NCI-H524 treated with DMSO at 0.1 percent for 48 hours (cell line): ENCODE results near the gene PCBP3.

ENCODE experiments used
- DNase-seq: peaks from one replicate; lab custom pipeline; 2025; lab: John Stamatoyannopoulos, UW

PCBP3 gene

DNA sequence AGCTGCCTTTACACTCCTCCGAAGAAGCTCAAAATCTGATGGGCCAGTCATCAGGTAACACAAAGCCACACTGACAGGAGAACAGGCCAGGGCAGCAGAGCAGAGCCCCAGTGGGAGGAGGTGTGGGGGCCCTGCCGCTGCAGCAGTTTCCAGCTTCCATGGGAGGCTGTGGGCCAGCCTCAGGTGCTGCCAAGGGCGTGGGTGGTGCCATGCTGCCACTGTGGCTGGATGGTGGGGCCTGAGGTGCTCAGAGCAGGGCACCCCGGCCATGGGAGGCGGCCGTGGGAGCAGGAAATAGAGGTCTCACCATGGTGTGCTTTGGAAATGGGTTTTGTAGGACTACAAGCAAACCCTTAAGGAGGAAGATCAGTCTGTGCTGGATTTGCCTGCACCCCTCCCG lies 287.3 kb downstream of the PCBP3 start:
- no peak for DNase-seq

DNA sequence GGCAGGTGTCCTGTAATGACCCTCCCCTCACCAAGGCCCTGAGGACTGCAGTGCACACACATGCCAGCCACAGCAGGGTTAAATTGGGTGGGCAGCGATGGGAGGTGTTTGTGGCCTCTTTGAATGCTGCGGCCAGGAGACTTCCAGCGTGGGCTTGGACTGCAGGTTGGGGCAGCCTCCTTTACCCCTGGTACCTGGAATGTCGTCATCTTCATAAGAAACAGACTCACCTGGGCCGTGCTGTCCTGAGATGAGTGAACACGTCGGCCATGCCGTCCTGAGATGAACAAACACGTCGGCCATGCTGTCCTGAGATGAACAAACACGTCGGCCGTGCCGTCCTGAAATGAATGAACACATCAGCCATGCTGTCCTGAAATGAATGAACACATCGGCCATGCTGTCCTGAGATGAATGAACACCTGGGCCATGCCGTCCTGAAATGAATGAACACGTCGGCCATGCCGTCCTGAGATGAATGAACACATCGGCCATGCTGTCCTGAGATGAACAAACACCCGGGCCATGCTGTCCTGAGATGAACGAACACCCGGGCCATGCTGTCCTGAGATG lies 288.0 kb downstream of the PCBP3 start:
- DNase-seq: no peak

GRCh38 chr21:45932922-45933502 lies 289.5 kb downstream of the PCBP3 start:
- no peak for DNase-seq

DNA sequence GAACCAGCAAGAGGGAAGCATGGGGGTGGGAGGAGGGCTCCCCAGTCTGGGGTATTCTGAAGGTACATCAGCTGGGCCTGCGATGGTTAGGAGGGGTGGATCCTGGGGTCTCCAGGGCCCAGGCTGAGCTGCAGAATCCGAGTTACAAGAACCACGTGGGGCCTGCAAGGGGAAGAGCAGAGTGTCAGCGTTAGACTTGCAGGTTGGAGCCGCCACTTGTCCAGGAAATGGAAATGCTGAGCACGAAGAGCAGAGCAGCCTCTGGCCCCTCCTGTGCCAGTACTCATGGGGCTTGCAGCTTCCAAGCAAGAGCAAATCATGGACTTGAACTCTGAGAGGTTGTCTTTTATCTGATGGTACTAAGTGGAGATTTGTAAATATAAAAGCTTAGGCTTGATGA lies 290.6 kb downstream of the PCBP3 start:
- DNase-seq: no peak

GRCh38 chr21:45934554-45934953 lies 291.0 kb downstream of the PCBP3 start:
- no peak for DNase-seq

- no peak for DNase-seq
These were observed 292.1 kb downstream of the PCBP3 start for GRCh38 chr21:45935628-45936027.

- DNase-seq: peak; percentile 88
These were observed 294.4 kb downstream of the PCBP3 start for GRCh38 chr21:45937721-45938452.

GRCh38 chr21:45938453-45938755 lies 294.9 kb downstream of the PCBP3 start:
- DNase-seq: no peak

GRCh38 chr21:45938811-45939520 lies 295.4 kb downstream of the PCBP3 start:
- peak; percentile 23 for DNase-seq

DNA sequence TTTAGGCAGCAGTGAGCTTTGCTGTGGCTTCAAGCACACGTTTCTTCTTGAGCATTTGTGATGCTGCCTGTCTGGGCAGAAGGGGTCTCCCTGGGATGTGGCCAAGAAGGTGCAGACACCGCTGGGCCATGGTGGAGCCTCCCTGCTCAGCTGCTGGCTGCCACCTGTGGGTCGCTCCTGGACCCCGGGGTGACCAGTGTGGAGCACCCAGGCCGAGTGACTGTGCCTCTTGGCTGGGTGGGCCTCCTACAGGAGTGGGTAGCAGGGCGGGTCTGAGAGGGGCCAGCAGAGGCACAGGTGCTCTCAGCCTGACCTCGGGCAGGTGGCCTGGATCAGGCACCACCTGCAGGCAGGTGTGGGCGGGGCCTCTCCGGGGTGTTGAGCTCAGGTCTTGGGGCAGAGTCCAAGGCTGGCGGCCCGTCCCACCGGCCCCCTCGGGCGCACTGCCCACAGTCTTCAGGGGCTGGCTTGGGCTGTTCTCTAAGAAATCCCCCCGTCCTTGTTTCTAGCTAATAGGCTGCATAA lies 296.1 kb downstream of the PCBP3 start:
- DNase-seq: no peak

DNA sequence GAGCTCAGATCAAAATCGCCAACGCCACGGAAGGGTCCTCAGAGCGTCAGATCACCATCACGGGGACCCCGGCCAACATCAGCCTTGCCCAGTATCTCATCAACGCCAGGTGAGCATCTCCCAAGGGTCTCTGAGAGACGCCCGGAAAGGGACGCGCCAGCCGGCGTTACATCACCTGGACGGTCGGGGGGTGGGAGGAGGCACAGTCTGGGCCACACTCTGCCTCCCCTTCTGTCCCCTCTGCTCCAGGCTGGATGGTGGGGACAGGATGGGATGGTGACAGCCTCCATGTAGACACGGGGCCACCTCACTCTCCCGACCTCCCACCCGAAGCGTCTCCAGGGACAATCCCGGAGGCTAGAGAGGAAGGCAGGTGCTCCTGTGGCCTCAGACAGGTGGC lies 296.6 kb downstream of the PCBP3 start:
- DNase-seq: no peak

DNA sequence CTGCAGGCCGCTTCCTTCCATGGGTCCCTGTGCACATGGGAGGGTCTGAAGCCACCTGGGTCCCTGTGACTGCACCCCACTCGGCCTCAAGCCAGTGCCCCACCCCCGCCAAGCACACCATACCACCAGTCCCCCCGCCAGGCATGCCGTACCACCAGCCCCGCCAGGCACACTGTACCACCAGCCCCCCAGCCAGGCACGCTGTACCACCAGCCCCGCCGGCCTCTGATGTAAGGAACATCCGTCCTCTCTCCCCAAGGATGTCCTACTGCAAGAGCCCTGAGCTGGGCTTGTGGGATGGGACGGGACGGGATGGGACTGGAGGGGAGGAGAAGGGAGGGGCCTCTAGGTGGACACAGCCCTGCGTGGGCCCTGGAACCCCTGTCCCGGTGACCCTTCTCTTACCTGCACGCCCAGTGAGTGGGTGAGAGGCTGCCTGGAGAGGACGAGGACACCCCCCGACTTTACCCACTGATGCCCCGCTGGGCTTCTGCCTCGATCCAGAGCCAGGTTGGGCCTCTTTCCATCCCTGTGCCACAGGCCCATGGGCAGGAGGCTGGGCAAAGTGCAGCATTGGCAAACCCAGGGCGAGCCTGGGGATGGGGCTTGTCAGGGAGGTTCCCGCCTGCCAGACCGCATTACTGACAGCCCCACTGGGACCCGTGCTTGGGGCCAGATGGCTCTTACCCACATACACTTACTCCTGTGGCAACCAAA lies 297.3 kb downstream of the PCBP3 start:
- peak; percentile 35 for DNase-seq

- DNase-seq: no peak
These were observed 297.8 kb downstream of the PCBP3 start for GRCh38 chr21:45941338-45941710.

DNA sequence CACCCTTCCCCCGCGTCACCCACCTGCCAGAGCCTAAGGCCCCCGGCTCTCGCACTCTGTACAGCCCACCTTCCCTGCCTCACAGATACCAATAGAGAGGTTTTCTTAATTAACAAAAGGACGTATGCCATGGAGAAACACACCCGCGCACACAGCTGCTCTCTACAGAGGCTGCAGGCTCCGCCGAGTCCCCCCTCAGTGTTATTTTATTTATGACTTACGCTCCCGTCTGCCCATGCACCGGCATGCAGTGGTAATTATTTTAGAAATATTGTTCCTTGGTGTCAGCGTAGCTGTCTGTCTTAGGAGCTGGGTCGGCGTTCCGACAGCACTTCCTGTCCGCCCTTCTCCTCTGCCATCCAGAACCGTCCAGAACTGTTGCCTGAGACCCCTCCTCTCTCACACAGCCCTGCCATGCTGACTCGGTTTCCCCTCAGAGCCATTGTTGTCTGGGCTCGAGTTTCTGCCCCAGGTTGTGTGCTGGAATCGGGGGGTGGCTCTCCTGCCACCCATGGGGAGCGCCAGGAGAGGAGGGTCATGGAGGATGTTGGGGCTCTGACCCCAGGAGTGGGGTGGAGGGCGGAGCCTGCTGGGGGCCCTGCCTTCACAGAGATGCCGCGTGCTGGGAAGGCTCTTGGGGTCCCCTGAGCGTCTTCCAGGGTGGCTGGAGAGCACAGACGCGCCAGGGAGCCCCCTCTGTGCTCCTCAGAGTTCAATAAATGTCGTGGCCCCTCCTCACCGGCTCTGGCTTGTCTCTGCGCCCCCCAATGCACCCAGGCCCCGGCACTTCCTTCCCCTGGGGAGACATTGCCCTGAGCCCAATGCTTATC lies 298.4 kb downstream of the PCBP3 start:
- no peak for DNase-seq

- no peak for DNase-seq
These were observed 299.5 kb downstream of the PCBP3 start for GRCh38 chr21:45942755-45943629.

DNA sequence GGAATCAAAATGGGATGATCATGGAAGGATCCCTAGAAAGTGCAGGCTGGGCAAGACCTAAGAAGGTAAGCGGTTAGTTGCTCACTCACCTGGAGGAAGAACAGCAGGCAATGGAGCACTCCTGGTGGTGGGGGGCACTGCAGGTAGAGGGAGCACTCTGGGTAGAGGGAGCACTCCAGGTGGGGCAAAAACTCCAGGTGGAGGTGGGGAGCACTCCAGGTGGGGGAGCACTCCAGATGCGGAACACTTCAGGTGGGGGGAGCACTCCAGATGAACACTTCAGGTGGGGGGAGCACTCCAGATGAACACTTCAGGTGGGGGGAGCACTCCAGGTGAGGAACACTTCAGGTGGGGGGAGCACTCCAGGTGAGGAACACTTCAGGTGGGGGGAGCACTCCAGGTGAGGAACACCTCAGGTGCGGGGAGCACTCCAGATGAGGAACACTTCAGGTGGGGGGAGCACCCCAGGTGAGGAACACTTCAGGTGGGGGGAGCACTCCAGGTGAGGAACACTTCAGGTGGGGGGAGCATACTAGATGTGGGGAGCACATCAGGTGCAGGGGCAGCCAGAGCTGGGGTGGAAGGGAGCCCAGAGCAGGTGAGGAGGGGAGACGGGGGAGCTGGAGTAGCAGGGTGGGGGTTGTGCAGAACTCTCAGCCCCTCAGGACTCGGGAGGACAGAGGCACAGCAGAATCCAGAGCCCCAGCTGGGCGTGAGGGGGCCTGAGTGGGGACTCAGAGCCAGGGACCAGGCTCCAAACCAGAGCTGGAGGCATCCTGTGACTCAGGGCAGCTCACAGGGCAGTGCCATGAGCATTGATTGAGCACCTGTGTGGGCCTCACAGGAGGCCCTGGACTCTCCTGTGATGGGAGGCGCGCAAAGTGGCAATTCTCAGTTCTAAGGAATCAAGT lies 300.4 kb downstream of the PCBP3 start:
- DNase-seq: no peak

- no peak for DNase-seq
These were observed 301.1 kb downstream of the PCBP3 start for GRCh38 chr21:45944601-45945000.

GRCh38 chr21:45945066-45945867 lies 301.7 kb downstream of the PCBP3 start:
- no peak for DNase-seq

DNA sequence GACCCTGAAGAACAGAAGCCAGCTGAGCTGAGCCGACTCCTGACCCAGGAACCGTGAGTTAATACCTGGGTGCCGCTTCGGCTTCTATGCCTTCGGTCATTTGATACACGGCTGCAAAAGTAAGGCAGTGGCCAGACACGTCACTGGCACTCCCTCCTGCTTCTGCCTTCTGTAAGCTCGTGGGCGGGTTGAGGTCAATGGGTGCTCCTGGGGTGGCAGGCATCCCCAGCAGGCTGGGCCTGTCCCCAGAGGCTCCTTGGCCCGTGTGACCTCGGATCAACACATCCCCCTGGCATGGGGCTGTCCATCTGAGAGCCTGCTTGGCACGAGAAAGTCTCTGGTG lies 302.3 kb downstream of the PCBP3 start:
- no peak for DNase-seq
